GM19463 (cell line): Measurements from ENCODE around the gene MNAT1.

Source experiments
- ATAC-seq: cut with Tn5 transposase; IDR thresholded peaks from one replicate; pipeline ENCODE4 v1.9.1; 2021; ENCODE audit warnings: mild to moderate bottlenecking, moderate library complexity; ENCODE audit not compliant: unreplicated experiment

MNAT1 gene

GRCh38 chr14:61019537-61019936, 285.0 kb downstream of the MNAT1 start:
- ATAC-seq: no peak
